Kidney (tissue), 14 donors: ENCODE measurements around the gene NT5DC2. TPM values are rescaled to one million over a fixed set of nuclear protein-coding genes. Genes with fewer than 3 reads are reported as not detected.

Source experiments
- DNase-seq, 5 donors: peaks; one replicate each; pipeline ENCODE4 v3.0.0-alpha.2; 2013 to 2020
- FAIRE-seq: peaks from 2 replicates; lab custom pipeline; 2012; peaks lifted over from hg19 to GRCh38; lab: Jason Lieb, UNC
- H3K27ac ChIP-seq, 2 donors: one replicate each; pipeline ENCODE4 v1.7.0; 2013; ENCODE audit warnings: low read depth in 2 of 2, low read length in 2 of 2, inconsistent platforms in 1 of 2
- H3K27me3 ChIP-seq: one replicate; pipeline ENCODE4 v1.7.1; 2013; ENCODE audit warnings: low read length, inconsistent platforms; ENCODE audit not compliant: control insufficient read depth, insufficient read depth
- H3K36me3 ChIP-seq, 3 donors: one replicate each; pipeline versions ENCODE4 v1.7.0 to v1.7.1; 2013; ENCODE audit warnings: low read length in 3 of 3, control low read depth in 1 of 3, inconsistent platforms in 1 of 3; ENCODE audit not compliant: insufficient read depth in 3 of 3, control insufficient read depth in 2 of 3
- H3K4me1 ChIP-seq, 3 donors: one replicate each; pipeline versions ENCODE4 v1.7.0 to v1.7.1; 2013; ENCODE audit warnings: low read length in 3 of 3, inconsistent platforms in 1 of 3, low read depth in 1 of 3; ENCODE audit not compliant: control insufficient read depth in 2 of 3, insufficient read depth in 2 of 3
- H3K4me3 ChIP-seq, 3 donors: one replicate each; pipeline versions ENCODE4 v1.7.0 to v1.8.1; 2013; ENCODE audit warnings: low read length in 3 of 3, control low read depth in 1 of 3, inconsistent platforms in 1 of 3
- H3K9ac ChIP-seq, 3 donors: one replicate each; pipeline versions ENCODE4 v1.7.0 to v1.7.1; 2013; ENCODE audit warnings: low read length in 3 of 3, control low read depth in 1 of 3, inconsistent platforms in 1 of 3
- H3K9me3 ChIP-seq, 3 donors: one replicate each; pipeline versions ENCODE4 v1.7.0 to v1.7.1; 2013; ENCODE audit warnings: low read length in 3 of 3, control low read depth in 1 of 3, inconsistent platforms in 1 of 3; ENCODE audit not compliant: control insufficient read depth in 2 of 3, insufficient read depth in 1 of 3
- CTCF ChIP-seq: IDR thresholded peaks from 3 replicates; pipeline ENCODE4 v1.5.1; 2012; ENCODE audit warnings: mild to moderate bottlenecking, moderate library complexity, borderline replicate concordance; ENCODE audit not compliant: insufficient read depth; ENCODE audit errors: extremely low read depth
- intact Hi-C: fragments of 100-400 bp; cut with DNase I; formaldehyde crosslinking; loops from one replicate; pipeline ENCODE4 v1.11.1; 2022
- polyA plus RNA-seq: library from polyadenylated mRNA; stranded (reverse); fragments of 350-450 nt; fragmentation: Illumina TruSeq; extraction: RNeasy Lipid Tissue Mini Kit (QIAGEN cat#74804); gene quantifications from one replicate; pipeline ENCODE4 v1.2.3, GENCODE V29; 2014; ENCODE audit warnings: low read depth, low replicate concordance; ENCODE audit not compliant: insufficient read depth
- total RNA-seq: library from RNA; stranded (reverse); fragmentation: NEBNext Ultra II Directional; extraction: Animal tissue kit (Norgen Biotek cat#: 25700); gene quantifications from one replicate; pipeline ENCODE4 v1.2.1, GENCODE V29; 2021
- donor health status: control.
- donor health status: control.
- donor health status: control.
- donor health status: control.
- donor health status: control.
- donor health status: DM: yes; HTN: yes; CAD: no.
- donor health status: Normal renal cell carcinoma (clear cell type).

NT5DC2 gene
- total and polyA plus RNA-seq, 2 donors from 2014 or later, result 47.3 to 75.7 TPM

- H3K9me3 ChIP-seq, result no peaks in the 10 kb centered on the region
- no peaks in the 10 kb centered on the region for H3K4me1 ChIP-seq
- no peaks in the 10 kb centered on the region for H3K27me3 ChIP-seq
- H3K9ac ChIP-seq, result no peak overlapping the region
- no peak for FAIRE-seq
- no peak overlapping the region for H3K4me3 ChIP-seq
- TF ChIP-seq CTCF, result no peak
- no peaks in the 10 kb centered on the region for H3K36me3 ChIP-seq
- no peak for DNase-seq
- no peak overlapping the region for H3K27ac ChIP-seq
- intact Hi-C loops, result no loop called here
Measured at GRCh38 chr3:52513281-52513680, 20.4 kb downstream of the NT5DC2 start.

- Histone ChIP-seq H3K27ac (no peak overlapping the region), H3K36me3 (no peaks in the 10 kb centered on the region), H3K4me1 (no peaks in the 10 kb centered on the region), H3K9me3 (no peaks in the 10 kb centered on the region), H3K27me3 (no peaks in the 10 kb centered on the region), H3K4me3 (no peak overlapping the region), H3K9ac (no peak overlapping the region)
- no peak for DNase-seq
- FAIRE-seq, result no peak
- TF ChIP-seq CTCF, result no peak
- intact Hi-C loops, result no loop called here
Measured at GRCh38 chr3:52512727-52513126, 20.9 kb downstream of the NT5DC2 start.

GRCh38 chr3:52512105-52512504 is 21.6 kb downstream of the NT5DC2 start:
- FAIRE-seq, result no peak
- Histone ChIP-seq H3K9me3 (no peaks in the 10 kb centered on the region), H3K27me3 (no peaks in the 10 kb centered on the region), H3K9ac (no peak overlapping the region), H3K27ac (no peak overlapping the region), H3K36me3 (no peaks in the 10 kb centered on the region), H3K4me1 (no peaks in the 10 kb centered on the region), H3K4me3 (no peak overlapping the region)
- no peak for DNase-seq
- no peak for TF ChIP-seq CTCF
- intact Hi-C loops, result no loop called here

- Histone ChIP-seq H3K36me3 (no peaks in the 10 kb centered on the region), H3K9ac (no peak overlapping the region), H3K4me1 (no peaks in the 10 kb centered on the region), H3K9me3 (no peaks in the 10 kb centered on the region), H3K4me3 (no peak overlapping the region), H3K27ac (no peak overlapping the region), H3K27me3 (no peaks in the 10 kb centered on the region)
- no peak for TF ChIP-seq CTCF
- no peak for FAIRE-seq
- intact Hi-C loops, result no loop called here
- DNase-seq, result no peak
Measured at GRCh38 chr3:52511509-52511908, 22.1 kb downstream of the NT5DC2 start.
